Activated CD8-positive, alpha-beta memory T cell treated with anti-CD3 and anti-CD28 coated beads for 1 hour (primary cell): Measurements from ENCODE around the gene SIK3.

Experiments used
- DNase-seq, 2 donors: peaks; one replicate each; pipeline ENCODE4 v3.0.0-alpha.2; 2020; ENCODE audit warnings: low read depth in 1 of 2; ENCODE audit errors: extremely low read depth in 1 of 2

SIK3 gene

GRCh38 chr11:116933961-116934360, 164.3 kb downstream of the SIK3 start:
- DNase-seq = no peak

- no peak for DNase-seq
Observed at GRCh38 chr11:116932181-116932580, 166.0 kb downstream of the SIK3 start.

DNA sequence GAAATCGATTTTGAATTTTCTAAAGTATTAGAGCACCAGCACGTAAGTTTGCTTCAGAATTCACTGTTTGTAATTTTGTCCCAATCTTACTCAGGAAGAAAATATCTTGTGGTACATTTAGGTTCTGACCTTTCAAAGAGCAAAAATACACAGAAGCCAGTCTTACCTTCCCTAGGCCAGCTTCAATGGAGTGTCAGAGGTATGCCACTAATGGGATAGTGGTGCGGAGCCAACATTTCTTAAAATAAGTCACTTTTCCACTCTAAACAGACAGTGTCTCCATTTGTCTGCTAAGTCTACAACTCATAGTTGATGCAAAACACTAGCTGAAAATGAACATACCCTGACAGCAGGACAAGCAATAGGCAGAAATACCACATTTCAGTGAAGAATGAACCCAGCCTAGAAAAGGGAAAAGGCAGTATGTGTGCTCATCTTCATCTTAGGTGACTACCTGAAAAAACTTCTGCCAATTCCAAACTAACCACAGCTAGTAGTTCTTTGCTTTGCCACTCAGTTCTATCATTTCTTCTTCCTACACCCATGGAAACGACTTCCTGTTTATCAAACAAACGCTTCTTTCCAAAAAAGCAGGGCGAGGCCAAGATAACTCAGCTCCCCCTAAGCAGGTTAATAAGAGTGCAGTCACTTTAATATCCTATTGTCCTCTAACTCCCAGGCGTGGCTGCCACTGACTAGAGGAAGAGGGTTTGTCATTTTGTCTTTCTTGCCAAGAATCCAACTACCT, 166.8 kb downstream of the SIK3 start:
- no peak for DNase-seq

DNA sequence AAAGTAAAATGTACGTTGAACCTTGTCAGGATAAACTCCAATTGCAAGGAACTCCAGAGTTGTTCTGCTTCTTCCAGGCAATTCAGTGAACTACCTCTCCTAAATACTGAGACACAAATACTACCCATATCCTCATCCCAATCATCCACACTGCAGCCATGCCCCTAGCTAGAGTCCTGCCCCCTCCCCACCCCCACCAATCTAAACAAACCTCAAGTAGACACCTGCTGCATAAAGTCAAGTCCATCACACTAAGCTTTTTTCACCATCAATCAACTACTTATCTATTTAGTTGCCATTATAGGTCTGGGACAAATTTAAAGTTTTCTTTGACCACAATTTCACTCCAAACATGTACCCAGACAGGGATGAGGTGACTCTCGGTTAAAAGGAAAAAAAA, 167.6 kb downstream of the SIK3 start:
- no peak for DNase-seq

DNA sequence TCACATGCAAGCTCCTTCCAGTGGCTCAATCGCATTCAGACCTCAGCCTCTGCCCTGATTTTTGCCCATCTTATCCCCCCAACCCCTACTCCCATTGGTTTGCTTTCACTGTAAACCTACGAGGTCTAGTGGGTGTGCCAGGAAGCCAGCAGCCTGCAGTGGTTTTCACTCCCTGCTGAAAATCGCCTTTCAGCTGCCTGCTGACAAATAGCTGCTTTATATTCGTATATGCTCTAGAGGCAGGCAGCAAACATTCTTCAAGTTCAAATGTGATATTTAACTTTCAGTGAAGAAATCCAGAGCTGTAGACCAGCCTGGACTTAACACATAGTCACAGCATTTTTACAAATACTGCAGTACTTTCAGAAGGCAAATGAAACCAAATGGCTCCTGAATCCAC, 168.1 kb downstream of the SIK3 start:
- no peak for DNase-seq

DNA sequence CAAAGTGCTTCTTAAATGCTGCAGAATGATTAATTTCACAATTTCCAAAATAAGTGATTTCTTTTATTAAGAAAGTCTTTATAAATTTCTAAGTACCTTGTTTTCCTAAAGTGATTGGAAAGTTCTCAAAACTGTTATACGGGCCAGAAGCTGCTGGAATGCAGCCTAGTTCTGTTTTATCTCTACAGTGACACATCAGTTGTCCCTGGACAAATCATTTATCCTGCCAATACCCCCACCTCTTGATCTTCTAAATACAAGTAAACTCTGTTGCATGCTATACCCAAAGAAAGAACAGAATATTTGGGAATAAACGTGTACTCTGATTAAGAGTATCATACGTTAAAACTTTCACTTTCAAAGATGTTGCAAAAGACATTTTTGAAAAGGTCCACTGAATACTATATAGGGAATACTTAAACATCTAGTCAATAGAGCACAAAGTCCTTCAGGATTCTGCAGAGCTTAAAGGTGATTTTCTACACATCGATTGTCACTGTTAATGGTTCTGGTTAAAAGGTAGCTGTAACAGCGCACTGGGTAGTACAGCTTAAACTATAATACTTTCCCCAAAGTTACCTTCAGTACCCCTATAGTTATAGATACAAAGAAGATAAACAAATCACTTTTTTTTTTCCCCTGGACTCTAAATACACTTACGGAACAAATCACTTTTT, 168.7 kb downstream of the SIK3 start:
- no peak for DNase-seq

GRCh38 chr11:116928845-116929244, 169.4 kb downstream of the SIK3 start:
- no peak for DNase-seq

- DNase-seq = no peak
Observed at GRCh38 chr11:116928102-116928777, 170.0 kb downstream of the SIK3 start.

GRCh38 chr11:116927163-116927974, 170.9 kb downstream of the SIK3 start:
- DNase-seq = no peak

GRCh38 chr11:116925050-116925449, 173.2 kb downstream of the SIK3 start:
- no peak for DNase-seq

DNA sequence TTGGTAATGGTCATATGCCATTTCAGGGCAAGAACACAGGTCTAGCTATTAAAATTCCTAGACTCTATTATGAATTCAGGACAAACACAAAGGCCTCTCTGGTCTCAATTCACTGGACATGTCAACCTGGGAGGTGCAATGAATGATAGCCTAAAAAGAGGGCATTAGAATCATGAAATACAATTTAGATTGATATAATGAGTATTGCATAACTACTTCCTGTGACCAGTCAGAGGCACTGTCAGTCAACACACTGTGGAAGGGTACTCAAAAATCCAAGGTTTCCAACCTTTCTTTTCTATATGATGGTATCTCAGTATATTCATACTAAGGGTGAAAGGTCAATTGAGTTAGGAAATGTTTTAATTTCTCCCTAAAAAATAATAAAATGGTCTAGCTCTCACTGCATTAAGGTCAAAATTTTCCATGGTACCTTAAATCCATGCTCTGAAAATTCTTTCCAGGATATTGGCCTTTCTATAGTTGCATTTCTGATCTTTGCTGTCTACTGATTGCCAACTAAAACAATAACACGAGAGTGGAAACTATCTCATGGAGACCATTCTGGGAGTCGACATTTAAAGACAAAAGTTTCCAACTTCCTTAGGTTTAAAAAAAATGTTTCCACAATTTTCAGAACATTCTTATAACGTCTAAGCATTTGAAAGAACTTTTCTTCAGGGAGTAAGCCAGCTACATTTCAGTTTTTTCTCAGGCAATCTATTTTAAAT, 179.1 kb downstream of the SIK3 start:
- no peak for DNase-seq

- no peak for DNase-seq
Observed at GRCh38 chr11:116917632-116918031, 180.6 kb downstream of the SIK3 start.

DNA sequence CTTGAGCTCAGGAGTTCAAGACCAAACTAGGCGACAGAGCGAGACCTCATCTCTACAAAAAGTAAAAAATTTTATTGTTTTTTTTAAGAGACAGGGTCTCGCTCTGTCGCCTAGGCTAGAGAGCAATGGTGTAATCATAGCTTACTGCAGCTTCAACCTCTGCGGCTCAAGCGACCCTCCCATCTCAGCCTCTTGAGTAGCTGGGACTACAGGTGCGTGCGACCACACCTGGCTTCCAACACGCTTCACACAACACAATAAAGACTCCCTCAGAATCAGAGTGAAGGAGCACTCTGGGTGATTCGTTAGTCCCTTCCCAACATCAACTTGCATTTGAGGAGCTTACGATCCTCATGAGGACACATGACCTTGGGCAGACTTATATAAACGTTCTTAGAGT, 181.3 kb downstream of the SIK3 start:
- no peak for DNase-seq

DNA sequence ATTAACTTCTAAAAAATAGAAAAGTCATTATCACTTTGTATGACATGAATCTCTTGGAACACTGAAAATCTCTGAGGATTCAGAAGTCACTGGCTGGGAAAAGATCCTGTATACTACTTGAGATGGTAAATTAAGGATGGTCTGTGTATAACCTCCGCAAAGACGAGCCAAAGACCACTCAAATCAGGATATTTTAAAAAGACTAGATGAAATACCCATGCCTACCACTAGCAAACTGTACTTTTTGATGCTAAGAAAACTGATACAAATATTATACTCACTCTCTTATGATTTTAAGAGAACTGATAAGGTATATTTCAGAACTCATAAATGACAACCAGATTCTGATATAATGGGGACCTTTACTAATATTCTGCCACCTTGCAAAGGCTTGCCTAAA, 182.2 kb downstream of the SIK3 start:
- no peak for DNase-seq

DNA sequence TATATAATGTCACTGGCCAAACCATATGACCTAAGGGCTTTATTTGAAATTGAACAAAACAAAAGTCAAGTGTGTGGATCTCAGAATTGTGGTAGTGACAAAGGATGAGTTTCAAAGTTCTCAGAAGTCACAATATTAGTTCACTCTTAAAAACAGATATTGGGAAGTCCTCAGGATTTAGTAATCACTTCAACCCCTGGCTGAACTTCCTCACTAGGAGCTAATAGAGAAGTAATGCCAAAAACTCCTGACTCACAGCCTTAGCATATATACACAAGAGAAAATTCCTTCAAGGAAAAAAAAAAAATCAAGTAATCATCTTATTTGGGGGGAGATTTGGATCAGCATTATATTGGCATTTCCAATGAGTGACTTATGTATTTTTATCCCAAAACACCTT, 185.2 kb downstream of the SIK3 start:
- no peak for DNase-seq

- DNase-seq = no peak
Observed at GRCh38 chr11:116911976-116912734, 186.1 kb downstream of the SIK3 start.

DNA sequence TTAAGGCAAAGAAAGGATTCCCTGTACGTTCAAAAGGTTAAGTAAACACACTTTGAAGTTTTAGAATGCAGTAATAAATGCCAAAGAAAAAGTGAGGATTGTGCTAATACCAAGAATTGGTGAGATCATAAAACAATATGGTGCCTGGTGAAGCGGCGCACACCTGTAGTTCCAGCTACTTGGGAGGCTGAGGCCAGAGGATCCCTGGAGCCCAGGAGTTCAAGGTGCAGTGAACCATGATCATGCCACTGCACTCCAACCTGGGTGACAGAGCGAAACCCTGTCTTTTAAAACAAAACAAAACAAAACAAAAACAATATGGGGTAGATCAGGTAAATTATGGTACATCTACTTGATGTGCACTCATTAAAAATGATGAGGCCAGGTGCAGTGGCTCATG, 187.4 kb downstream of the SIK3 start:
- no peak for DNase-seq

- DNase-seq = no peak
Observed at GRCh38 chr11:116910378-116910777, 187.8 kb downstream of the SIK3 start.

GRCh38 chr11:116909245-116909644, 189.0 kb downstream of the SIK3 start:
- no peak for DNase-seq

GRCh38 chr11:116906479-116906878, 191.7 kb downstream of the SIK3 start:
- DNase-seq = no peak
